CD14-positive monocyte (primary cell): Measurements from ENCODE around the gene EDN2. TPM values are rescaled to one million over a fixed set of nuclear protein-coding genes. Genes with fewer than 3 reads are reported as not detected.

ENCODE experiments used
- DNase-seq, 3 donors: peaks; one replicate each; pipeline ENCODE4 v3.0.0-alpha.2; 2011 to 2022
- H2AFZ ChIP-seq: 2 replicates; pipeline ENCODE4 v1.6.0; 2012; ENCODE audit warnings: mild to moderate bottlenecking, low read depth, low read length, inconsistent platforms; ENCODE audit not compliant: insufficient read depth, poor library complexity, severe bottlenecking
- H3K27ac ChIP-seq, 2 donors: 1 replicate in 1 of 2; 2 replicates in 1 of 2; pipeline ENCODE4 v1.5.1; 2012 to 2013; ENCODE audit warnings: low read length in 2 of 2, control low read depth in 1 of 2, inconsistent platforms in 1 of 2, low read depth in 1 of 2, mild to moderate bottlenecking in 1 of 2
- H3K27me3 ChIP-seq, 2 donors: one replicate each; pipeline versions ENCODE4 v1.6.0 to v1.6.1; 2011 to 2013; ENCODE audit warnings: low read length in 2 of 2; ENCODE audit not compliant: control insufficient read depth in 2 of 2, insufficient read depth in 2 of 2
- H3K36me3 ChIP-seq, 2 donors: replicated peaks in 1 of 2; 1 replicate in 1 of 2; 2 replicates in 1 of 2; pipeline versions ENCODE4 v1.5.1 to v1.6.1; 2012 to 2013; ENCODE audit warnings: low read length in 2 of 2, control low read depth in 1 of 2, inconsistent platforms in 1 of 2, mild to moderate bottlenecking in 1 of 2; ENCODE audit not compliant: insufficient read depth in 2 of 2, control insufficient read depth in 1 of 2
- H3K4me1 ChIP-seq, 2 donors: 1 replicate in 1 of 2; 2 replicates in 1 of 2; pipeline versions ENCODE4 v1.5.1 to v1.6.1; 2012 to 2013; ENCODE audit warnings: low read length in 2 of 2, control low read depth in 1 of 2, inconsistent platforms in 1 of 2, mild to moderate bottlenecking in 1 of 2, moderate library complexity in 1 of 2; ENCODE audit not compliant: insufficient read depth in 2 of 2, control insufficient read depth in 1 of 2
- H3K4me2 ChIP-seq: replicated peaks from 2 replicates; pipeline ENCODE3; 2012; ENCODE audit warnings: low read length, moderate library complexity, mild to moderate bottlenecking; ENCODE audit not compliant: poor library complexity, severe bottlenecking; ENCODE audit errors: extremely low read depth
- H3K4me3 ChIP-seq, 3 experiments: fragments of 200-600 bp in 1 of 3; sonication (generic) in 1 of 3; replicated peaks in 1 of 3; 1 replicate in 2 of 3; 2 replicates in 1 of 3; pipeline ENCODE4 v1.5.1; 2011 to 2013; ENCODE audit warnings: low read length in 3 of 3, mild to moderate bottlenecking in 3 of 3, control low read depth in 2 of 3, low read depth in 2 of 3, inconsistent platforms in 1 of 3, moderate library complexity in 1 of 3
- H3K79me2 ChIP-seq: 2 replicates; pipeline ENCODE4 v1.6.0; 2012; ENCODE audit warnings: mild to moderate bottlenecking, control low read depth, inconsistent platforms, low read length, moderate library complexity; ENCODE audit not compliant: insufficient read depth
- H3K9ac ChIP-seq: 2 replicates; pipeline ENCODE4 v1.6.0; 2017; ENCODE audit warnings: low read length, mild to moderate bottlenecking; ENCODE audit not compliant: insufficient read depth, poor library complexity, severe bottlenecking
- H3K9me3 ChIP-seq, 2 donors: replicated peaks in 1 of 2; 1 replicate in 1 of 2; 2 replicates in 1 of 2; pipeline versions ENCODE4 v1.5.1 to v1.6.1; 2012 to 2013; ENCODE audit warnings: low read length in 2 of 2, control low read depth in 1 of 2; ENCODE audit not compliant: control insufficient read depth in 1 of 2, insufficient read depth in 1 of 2
- H4K20me1 ChIP-seq: 2 replicates; pipeline ENCODE4 v1.6.0; 2012; ENCODE audit warnings: mild to moderate bottlenecking, low read length, control low read depth, moderate library complexity; ENCODE audit not compliant: insufficient read depth
- H3K27ac Mint-ChIP-seq, 7 donors: one replicate each; pipeline ENCODE4 v1.8.0; 2020; ENCODE audit warnings: mild to moderate bottlenecking in 7 of 7, mixed read lengths in 7 of 7, moderate library complexity in 6 of 7, inconsistent platforms in 2 of 7
- H3K27me3 Mint-ChIP-seq, 3 donors: one replicate each; pipeline ENCODE4 v1.8.0; 2021 to 2022; ENCODE audit warnings: low read depth in 3 of 3, mild to moderate bottlenecking in 3 of 3, mixed read lengths in 3 of 3, moderate library complexity in 3 of 3, inconsistent platforms in 1 of 3
- H3K36me3 Mint-ChIP-seq, 2 donors: one replicate each; pipeline ENCODE4 v1.8.0; 2020; ENCODE audit warnings: mixed read lengths in 2 of 2, inconsistent platforms in 1 of 2, mild to moderate bottlenecking in 1 of 2
- H3K4me1 Mint-ChIP-seq: one replicate; pipeline ENCODE4 v1.8.0; 2020; ENCODE audit warnings: mild to moderate bottlenecking, mixed read lengths
- H3K4me3 Mint-ChIP-seq, 2 donors: one replicate each; pipeline ENCODE4 v1.8.0; 2020; ENCODE audit warnings: mild to moderate bottlenecking in 2 of 2, mixed read lengths in 2 of 2, moderate library complexity in 1 of 2
- H3K9me3 Mint-ChIP-seq, 7 donors: one replicate each; pipeline ENCODE4 v1.8.0; 2020 to 2022; ENCODE audit warnings: mixed read lengths in 7 of 7, mild to moderate bottlenecking in 6 of 7, moderate library complexity in 6 of 7, inconsistent platforms in 2 of 7
- CTCF ChIP-seq: fragments of 200-600 bp; IDR thresholded peaks from one replicate; pipeline ENCODE4 v1.8.0; 2022; ENCODE audit warnings: antibody characterized with exemption, mild to moderate bottlenecking
- WGBS: methylation state at CpG from one replicate; pipeline ENCODE4 v1.1.5; 2013; ENCODE audit warnings: missing lambda C conversion rate; ENCODE audit not compliant: insufficient coverage; 5-methylcytosine and 5-hydroxymethylcytosine counted together
- intact Hi-C, 2 donors: fragments of 100-400 bp; cut with micrococcal nuclease; formaldehyde crosslinking; loops; one replicate each; pipeline versions ENCODE4 v1.15.0 to v1.15.1; 2023
- polyA minus RNA-seq: library from RNA; depleted of rRNA, polyadenylated mRNA; stranded (reverse); fragments of >200 nt; gene quantifications from 2 replicates; pipeline ENCODE4 v1.2.3, GENCODE V29; 2012
- polyA plus RNA-seq, 3 donors: library from polyadenylated mRNA; depleted of rRNA in 1 of 3; unstranded in 2 of 3; stranded (reverse) in 1 of 3; fragments of 300-500 nt in 2 of 3; fragments of >200 nt in 1 of 3; fragmentation: Illumina TruSeq in 2 of 3; gene quantifications; 1 replicate in 2 of 3; 2 replicates in 1 of 3; pipeline ENCODE4 v1.2.3, GENCODE V29; 2012 to 2021
- total RNA-seq, 12 experiments: library from RNA in 1 of 12; stranded (reverse) in 1 of 12; fragments of 120-200 nt in 1 of 12; gene quantifications; one replicate each; pipeline ENCODE4 v1.2.4 and lab custom pipeline; 2013 to 2026; ENCODE audit warnings: mixed read lengths in 6 of 12, inconsistent platforms in 1 of 12

The EDN2 gene
- total RNA-seq (2013) = not detected
- polyA plus RNA-seq = not detected
- not detected in 2 replicates for polyA minus RNA-seq
- total RNA-seq (lab: John Stamatoyannopoulos, UW) = 0 to 0.64 (median 0.17) reads per million in 11 experiments

DNA sequence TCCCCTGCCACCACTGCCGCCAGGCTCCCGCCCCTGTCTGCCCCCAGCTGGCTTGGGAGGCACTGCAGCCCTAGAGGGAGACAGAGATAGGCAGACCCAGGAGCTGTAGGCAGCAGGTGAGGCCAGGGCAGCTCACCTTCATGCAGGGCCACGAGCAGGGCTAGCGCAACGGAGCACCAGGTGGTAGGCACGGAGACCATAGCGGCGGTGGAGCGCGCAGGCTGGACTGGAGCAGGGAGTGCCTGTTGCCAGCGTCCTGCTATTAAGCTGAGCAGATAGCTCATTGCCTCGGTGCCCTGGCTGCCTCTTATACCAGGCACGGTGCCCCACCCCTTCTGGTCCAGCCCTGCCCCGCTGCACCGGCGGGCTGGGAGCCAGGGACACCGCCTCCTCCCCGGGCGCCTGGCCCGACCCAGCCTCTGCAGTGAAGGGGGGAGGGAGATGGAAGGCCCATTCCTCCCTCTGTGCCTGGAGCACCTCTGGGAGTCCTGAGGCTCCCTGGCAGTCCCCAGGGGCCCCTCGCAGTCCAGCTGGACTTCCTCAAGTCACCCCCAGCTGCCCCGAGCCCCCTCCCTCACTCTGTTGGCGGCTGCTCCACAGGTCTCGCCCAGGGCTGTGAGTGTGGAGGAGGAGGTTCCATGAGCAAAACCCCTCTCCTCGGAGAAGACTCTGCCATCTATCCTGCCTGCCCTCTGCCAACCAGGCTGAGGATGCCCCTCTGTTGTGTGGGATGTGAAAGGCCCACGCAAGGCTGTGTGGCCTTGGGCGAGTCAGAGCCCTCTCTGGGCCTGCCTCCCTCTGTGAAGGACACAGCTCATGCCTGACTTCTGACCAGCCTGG, at the start of gene EDN2:
Gene EDN2, minus strand, starts transcription at position 282 of the 840 bp plus-strand sequence. Its CDS starts 82 bp downstream, at position 200.
- peaks cover 21 to 35% (median 31%) of the 10 kb centered on the region in 3 donors for H3K27me3 Mint-ChIP-seq
- 66% methylated on average over 16 of the region's 27 CpGs for WGBS
- H3K4me1 Mint-ChIP-seq = peaks cover 12% of the 10 kb centered on the region
- TF ChIP-seq CTCF = no peak
- Histone ChIP-seq H4K20me1 (no peaks in the 10 kb centered on the region), H3K27me3 (peaks cover 0 to 5% of the 10 kb centered on the region in 2 donors), H3K4me3 (no peak within 1 kb of the TSS), H3K36me3 (no peaks in the 10 kb centered on the region), H3K27ac (no peak within 1 kb of the TSS), H3K9me3 (no peaks in the 10 kb centered on the region), H3K4me2 (no peak within 1 kb of the TSS), H3K9ac (no peak within 1 kb of the TSS), H2AFZ (no peak within 1 kb of the TSS), H3K79me2 (no peaks in the 10 kb centered on the region), H3K4me1 (peaks cover 6 to 13% of the 10 kb centered on the region in 2 donors)
- H3K9me3 Mint-ChIP-seq = no peaks in the 10 kb centered on the region
- no peaks in the 10 kb centered on the region for H3K36me3 Mint-ChIP-seq
- no peak for DNase-seq
- no peak within 1 kb of the TSS for H3K4me3 Mint-ChIP-seq
- intact Hi-C loops = no loop called here
- peak within 1 kb of the TSS in 3 of 7 donors; percentile 40 to 54 (median 50) for H3K27ac Mint-ChIP-seq

- Histone ChIP-seq H3K27ac (no peak overlapping the region), H3K4me3 (no peak overlapping the region), H3K79me2 (no peaks in the 10 kb centered on the region), H4K20me1 (peaks cover 46% of the 10 kb centered on the region), H3K4me1 (no peaks in the 10 kb centered on the region), H3K27me3 (no peaks in the 10 kb centered on the region), H2AFZ (no peak overlapping the region), H3K9me3 (no peaks in the 10 kb centered on the region), H3K4me2 (no peak overlapping the region), H3K36me3 (peaks cover 0 to 6% of the 10 kb centered on the region in 2 donors), H3K9ac (no peak overlapping the region)
- intact Hi-C loops = no loop called here
- 94% methylated on average over 5 of the region's 5 CpGs for WGBS
- Mint-ChIP-seq H3K9me3 (peaks cover 0 to 8% (median 0%) of the 10 kb centered on the region in 7 donors), H3K4me1 (no peaks in the 10 kb centered on the region), H3K27ac (peak overlapping the region in 1 of 7 donors; percentile 4), H3K36me3 (peaks cover 15 to 25% of the 10 kb centered on the region in 2 donors), H3K4me3 (no peak overlapping the region), H3K27me3 (peaks cover 0 to 8% (median 4%) of the 10 kb centered on the region in 3 donors)
- no peak for DNase-seq
- TF ChIP-seq CTCF = no peak
Measured at GRCh38 chr1:41533731-41534080, 49.2 kb upstream of the EDN2 start.
